ENCODE data around the gene INTS1.
A peak's percentile ranks its signal among the peaks of the same experiment; 100 is the strongest.

Gene INTS1

GRCh38 chr7:1542329-1542728, 38.1 kb upstream of the INTS1 start:
- no peak for DNase-seq (ENCODE audit: low spot score)

GRCh38 chr7:1541431-1542162, 37.4 kb upstream of the INTS1 start:
- DNase-seq (ENCODE audit: low spot score), result no peak

DNA sequence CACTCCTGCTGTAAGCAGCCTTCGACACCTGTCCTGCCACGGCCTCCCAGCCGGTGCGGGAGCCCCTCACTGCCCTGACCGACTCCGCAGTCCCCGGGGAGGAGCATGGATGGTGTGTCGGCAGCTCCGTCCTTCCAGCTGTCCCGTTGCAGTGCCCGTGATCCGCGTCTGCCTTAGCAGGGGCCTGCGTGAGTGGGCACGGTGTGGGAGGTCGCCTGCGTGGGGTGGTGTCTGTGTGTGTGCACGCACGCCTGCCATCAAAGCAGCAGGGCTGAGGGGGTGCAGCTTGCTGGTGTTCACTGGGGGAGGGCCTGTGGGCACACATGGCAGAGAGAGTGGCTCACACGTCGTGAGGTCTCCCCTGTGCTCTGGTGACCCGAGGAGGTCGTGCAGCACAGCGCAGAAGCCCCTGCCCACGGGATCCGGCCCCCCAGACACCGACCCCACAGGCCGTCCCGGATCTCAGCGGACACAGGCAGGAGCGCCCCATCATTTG, 36.6 kb upstream of the INTS1 start:
- DNase-seq (ENCODE audit: low spot score), result no peak

DNA sequence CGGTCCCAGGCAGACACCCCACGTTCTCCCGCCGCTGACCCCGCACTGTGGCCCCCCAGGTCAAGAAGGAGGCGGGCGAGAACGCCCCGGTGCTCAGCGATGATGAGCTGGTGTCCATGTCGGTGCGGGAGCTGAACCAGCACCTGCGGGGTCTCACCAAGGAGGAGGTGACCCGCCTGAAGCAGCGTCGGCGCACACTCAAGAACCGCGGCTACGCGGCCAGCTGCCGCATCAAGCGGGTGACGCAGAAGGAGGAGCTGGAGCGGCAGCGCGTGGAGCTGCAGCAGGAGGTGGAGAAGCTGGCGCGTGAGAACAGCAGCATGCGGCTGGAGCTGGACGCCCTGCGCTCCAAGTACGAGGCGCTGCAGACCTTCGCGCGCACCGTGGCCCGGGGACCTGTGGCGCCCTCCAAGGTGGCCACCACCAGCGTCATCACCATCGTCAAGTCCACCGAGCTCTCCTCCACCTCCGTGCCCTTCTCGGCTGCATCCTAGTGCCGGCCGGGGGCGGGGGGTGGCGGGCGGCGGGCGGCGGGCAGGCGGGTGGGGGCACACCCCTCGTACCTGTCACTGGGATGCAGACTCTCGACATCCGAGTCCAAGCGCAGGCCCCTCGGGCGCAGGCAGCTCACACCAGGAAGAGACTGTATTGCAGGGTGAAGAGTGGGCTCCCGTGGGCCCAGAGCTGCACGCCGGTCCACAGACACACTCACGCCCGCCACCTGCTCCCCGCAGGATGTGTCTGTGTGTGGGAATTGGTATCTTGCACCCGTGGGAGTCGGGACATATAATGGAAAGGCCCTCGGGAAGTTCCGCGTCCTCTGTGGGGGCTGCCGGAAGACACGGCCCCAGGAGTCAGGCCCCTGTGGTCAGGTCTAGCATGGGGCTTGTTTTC, 35.9 kb upstream of the INTS1 start:
- no peak for DNase-seq (ENCODE audit: low spot score)

DNA sequence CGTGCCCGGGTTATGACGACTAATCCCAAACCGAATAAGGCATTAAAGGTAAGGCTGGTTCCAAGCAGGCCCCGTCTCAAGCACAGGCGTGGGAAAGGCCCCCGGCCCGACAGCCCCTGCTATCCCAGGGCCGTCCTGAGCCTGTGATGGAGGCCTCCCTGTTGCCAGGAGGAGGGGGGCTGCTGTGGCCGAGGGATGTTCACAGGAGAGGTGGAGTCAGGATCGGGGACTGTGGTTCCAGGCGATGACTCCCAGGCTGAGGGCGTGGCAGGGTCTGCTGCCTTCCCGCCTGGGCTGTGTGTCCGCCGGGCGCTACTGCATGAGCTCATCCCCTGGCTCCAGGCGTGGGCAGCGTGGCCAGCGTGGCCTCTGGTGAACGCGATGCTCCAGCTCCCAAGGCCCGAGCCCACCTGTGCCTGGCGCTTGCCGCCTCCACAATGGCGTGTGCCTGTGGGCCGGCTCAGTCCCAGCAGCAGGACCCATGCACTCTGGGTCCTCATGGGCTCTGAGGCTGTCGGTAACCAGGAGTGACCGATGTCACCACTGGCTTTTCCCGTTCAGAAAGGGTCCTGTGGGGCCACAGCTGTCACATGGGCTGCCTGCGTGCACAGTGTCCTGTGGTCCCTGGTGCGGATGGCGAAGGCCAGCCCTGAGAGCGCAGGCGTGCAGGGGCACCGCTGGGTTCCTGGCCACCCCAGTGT, 35.1 kb upstream of the INTS1 start:
- DNase-seq (ENCODE audit: low spot score), result peak; percentile 75

DNA sequence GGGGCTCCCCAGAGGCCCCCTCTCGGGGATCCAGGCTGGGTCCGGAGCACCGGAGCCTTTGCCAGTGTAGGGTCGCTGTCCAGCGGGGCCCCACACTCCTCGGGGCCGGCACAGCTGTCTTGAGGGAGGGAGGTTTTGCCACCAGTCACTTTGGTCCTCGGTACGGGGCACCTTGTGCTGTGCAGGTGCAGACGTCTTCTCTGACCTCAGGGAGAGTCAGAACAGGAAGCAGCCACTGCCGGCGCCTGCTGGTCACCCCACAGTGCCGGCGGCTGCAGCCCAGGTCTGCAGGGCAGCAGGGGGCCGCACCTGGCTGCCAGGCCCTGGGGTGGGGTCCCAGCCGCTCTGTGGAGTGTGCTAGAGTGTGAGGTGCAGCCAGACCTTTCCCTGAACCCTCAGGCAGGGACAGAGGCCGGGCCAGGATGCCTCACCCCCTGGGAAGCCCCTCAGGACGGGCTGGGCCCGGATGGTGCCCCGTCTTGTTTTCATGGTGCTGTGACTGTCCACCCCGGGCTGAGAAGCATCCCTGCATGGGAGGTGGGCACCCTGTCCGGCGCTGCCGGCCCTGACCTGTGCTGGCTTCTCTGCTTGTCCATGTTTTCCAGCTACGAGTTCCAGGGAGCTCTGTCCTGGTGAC, 34.5 kb upstream of the INTS1 start:
- no peak for DNase-seq (ENCODE audit: low spot score)

- DNase-seq (ENCODE audit: low spot score), result peak; percentile 97
These were observed 33.6 kb upstream of the INTS1 start for GRCh38 chr7:1537535-1538412.

GRCh38 chr7:1536743-1537534, 32.8 kb upstream of the INTS1 start:
- DNase-seq (ENCODE audit: low spot score), result no peak

GRCh38 chr7:1536455-1536742, 32.2 kb upstream of the INTS1 start:
- no peak for DNase-seq (ENCODE audit: low spot score)

GRCh38 chr7:1535701-1536454, 31.7 kb upstream of the INTS1 start:
- DNase-seq (ENCODE audit: low spot score), result no peak

GRCh38 chr7:1535100-1535458, 30.9 kb upstream of the INTS1 start:
- no peak for DNase-seq (ENCODE audit: low spot score)

DNA sequence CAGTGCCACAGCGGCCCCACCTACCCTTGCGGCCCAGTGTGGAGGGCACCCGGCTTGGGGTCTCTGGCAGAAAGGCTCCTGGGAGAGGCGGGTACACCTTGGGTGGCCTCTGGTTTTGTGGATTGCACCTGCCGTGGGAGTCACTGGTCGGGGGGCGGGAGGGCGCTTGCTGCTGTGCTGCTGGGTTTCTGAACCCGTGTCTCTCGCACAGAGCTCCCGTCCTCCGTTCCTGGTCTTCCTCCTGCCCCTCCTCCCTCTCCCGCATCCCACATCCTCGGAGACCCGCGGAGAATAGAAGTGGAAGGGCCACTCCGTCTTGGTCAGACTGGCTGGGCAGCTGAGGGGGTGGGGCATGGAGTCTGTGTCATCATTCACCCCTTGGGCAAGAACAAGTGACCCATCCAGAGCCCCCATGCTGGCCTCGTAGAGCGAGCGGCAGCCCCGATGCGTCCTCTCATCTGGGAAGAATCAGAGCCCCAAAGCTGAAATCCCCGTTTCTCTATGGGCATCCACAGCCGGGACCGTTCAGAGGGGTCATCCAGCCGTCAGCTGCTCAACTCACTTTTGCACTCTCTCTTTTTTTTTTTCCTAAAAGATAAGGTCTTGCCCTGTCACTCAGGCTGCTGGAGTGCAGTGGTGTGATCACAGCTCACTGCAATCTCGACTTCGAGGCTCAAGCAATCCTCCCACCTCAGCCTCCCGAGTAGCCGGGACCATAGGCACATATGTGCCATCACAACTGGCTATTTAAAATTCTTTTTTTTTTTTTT, 30.3 kb upstream of the INTS1 start:
- no peak for DNase-seq (ENCODE audit: low spot score)

- DNase-seq (ENCODE audit: low spot score), result no peak
These were observed 29.5 kb upstream of the INTS1 start for GRCh38 chr7:1533547-1534329.

DNA sequence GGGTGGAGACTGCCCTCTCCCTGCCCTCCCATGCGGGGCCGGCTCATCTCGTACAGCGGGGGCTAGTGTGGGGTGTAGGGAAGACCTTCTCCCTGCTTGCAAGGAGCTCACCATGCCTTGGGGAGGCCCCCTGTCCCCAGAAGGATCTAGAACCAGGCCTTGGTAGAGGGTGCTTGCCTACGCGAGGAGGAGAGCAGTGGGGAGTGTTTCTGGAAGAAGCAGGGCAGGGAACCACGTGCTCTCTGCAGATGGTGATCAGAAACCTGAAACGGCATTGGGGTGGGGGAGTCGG, 29.0 kb upstream of the INTS1 start:
- no peak for DNase-seq (ENCODE audit: low spot score)

DNA sequence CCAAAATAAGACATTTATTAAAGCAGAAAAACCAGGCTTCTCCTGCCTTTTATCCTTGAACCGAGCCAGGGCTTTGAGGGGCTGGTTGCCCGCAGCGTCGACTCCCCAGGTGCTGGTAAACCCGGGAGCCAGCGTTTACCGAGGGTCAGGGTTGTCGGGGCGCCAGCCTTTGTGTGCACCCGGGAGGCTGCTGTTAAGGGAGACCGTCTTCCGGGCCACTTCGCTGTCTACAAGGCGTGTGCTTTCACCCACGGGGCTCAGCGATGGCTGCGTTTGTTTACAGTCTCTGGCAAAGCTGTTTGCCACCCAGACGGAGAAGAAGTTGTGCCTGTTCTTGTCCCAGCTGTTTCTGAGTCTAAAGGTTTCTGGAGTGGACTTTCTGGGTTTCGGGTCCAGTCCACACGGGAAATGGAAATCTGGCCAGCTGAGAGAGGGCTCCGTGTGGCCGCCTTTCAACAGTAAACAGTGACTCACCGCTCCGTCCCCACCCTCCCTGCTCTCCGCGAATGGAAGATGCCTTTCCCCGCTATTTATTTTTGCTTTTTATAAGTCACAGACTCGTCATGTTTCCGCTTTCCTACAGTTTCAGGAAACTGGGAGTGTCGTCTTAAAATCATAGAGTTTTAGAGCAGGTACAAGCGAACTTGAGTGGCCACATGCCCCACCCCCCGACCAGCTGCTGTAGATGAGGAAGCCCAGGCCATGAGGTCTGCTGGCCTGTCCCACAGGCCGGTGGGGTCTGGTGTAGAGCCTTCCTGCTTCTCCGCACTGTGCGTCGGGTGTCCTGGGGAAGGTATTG, 28.5 kb upstream of the INTS1 start:
- no peak for DNase-seq (ENCODE audit: low spot score)

GRCh38 chr7:1531979-1532455, 27.8 kb upstream of the INTS1 start:
- no peak for DNase-seq (ENCODE audit: low spot score)
